ENCODE results near the gene SPHK1.

- TF ChIP-seq POLR2A (IDR thresholded peaks at IDR 0.05; ENCODE audit: low read length) = peak; percentile 71
- TF ChIP-seq GATA1 (IDR thresholded peaks at IDR 0.05; ENCODE audit: low read depth, low read length) = no peak
These were observed at the start of gene SPHK1 for GRCh38 chr17:76384222-76384986.
